T-helper 9 cell (primary cell): ENCODE data around the gene BCL11A.

Source experiments
- DNase-seq: peaks from one replicate; pipeline ENCODE4 v3.0.0-alpha.2; 2020

BCL11A gene

GRCh38 chr2:60481257-60481656 is 72.2 kb downstream of the BCL11A start:
- DNase-seq = no peak

- no peak for DNase-seq
These were observed 73.2 kb downstream of the BCL11A start for GRCh38 chr2:60480089-60480773.

DNA sequence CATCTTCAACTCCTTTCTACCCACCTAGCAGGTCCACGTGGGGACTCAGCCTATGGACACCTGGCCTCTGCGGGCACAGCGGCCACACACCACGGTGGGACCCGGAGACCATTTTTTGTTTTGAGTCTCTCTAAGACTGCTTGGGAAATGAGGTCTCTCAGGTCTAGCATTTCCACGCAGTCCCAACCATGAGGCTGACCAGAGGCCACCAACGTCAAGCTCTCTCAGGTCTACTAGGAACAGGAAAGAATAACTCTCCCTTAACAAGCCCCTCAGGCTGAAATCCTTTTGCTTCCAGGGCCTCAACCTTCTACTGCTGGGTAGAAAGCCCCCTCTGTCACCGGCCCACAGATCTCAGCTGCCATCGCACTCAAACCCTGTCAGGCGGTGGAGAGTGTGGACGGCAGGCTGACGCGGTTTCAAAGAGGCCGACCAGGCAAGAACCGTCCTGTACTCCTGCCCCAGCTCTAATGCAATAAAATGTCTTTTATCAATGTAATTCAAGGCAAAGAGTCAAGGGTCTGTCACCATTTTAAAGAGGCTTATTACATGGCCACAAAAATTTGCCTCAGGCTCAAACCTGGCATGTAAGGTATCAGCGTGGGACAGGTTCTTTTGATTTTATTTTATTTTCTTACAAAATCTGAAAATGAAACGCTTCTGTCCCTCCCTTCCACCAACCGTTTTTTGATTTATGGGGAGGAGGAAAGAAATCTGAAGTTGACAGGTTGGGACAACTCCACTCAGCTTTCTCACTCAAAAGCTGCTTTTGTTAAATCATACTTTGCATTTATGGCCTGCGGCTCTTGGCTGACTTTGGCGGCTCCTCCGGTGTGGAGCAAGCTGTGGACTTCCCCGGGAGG is 74.0 kb downstream of the BCL11A start:
- no peak for DNase-seq

- DNase-seq = no peak
These were observed 74.8 kb downstream of the BCL11A start for GRCh38 chr2:60478660-60479059.

DNA sequence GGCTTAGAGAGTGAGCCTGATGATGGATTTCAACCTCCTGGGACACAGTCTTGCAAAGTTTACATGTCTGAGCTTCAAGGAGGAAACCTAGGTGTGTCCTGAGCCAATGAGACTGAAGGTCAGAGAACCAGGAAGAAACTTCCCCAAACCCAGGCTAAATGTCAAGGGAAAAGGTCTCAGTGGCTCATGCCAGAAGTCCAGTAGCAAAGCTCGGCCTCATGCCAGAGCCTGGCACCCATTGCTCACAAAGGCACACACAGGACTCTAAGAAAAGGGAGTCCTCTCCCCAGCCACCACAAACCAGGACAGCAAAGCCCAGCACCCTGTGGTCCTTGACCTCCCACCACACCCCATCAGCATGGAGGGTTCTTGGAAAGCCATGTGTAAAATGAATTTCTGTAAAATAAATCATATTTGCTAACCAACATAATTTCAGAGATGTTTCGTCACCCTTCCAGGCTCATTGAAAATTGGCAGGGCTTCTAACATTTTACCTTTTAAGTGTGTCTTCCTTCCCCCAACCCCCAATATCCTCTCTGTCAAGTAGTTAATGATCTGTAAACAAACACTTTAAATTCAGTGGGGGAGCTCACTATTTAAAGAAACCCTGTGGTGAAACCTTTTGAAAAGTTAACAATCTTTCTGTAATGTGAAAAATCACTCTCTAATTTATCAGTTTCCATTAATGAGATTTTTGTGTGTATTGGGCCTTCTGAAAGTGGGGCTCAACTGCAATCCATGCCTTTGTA is 77.1 kb downstream of the BCL11A start:
- no peak for DNase-seq

GRCh38 chr2:60475123-60475830 is 78.2 kb downstream of the BCL11A start:
- DNase-seq = no peak

DNA sequence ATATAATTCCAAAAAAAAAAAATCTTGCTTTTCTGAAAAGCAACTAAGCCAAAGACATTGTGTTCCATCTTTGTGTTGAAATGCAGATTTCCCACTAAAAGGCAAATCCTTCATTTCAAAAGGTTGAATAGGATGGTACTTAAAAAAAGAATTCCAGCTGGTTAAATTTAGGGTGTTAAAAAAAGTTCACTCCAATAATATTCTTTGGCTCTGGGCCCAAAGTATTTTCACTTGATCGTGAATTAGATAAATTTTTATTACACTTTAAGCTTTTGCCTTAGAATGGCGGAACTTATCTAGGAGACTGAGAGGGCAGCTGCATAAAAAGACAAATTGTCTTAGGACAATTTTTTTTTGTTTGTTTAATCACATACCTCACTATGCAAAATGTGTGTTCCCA is 79.2 kb downstream of the BCL11A start:
- no peak for DNase-seq

DNA sequence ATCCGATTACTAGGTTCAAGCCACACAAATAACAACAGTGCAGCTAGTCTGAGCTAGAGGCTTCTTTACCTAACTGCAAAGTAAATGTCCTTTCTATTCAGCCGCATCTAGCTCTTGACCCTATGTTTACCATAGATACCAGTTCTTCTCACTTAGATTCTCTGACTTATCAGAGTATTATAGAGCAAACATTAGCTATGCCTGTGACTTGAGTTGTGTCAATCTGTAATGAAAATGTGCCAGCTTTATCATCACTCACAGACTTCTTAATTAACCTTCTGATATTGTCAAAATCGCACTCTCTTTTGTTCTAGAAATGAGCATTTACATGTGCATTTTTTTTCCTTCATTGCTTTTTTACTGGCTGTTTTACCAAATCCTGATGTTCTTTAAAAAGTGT is 79.9 kb downstream of the BCL11A start:
- DNase-seq = no peak

GRCh38 chr2:60472663-60473289 is 80.7 kb downstream of the BCL11A start:
- DNase-seq = no peak

DNA sequence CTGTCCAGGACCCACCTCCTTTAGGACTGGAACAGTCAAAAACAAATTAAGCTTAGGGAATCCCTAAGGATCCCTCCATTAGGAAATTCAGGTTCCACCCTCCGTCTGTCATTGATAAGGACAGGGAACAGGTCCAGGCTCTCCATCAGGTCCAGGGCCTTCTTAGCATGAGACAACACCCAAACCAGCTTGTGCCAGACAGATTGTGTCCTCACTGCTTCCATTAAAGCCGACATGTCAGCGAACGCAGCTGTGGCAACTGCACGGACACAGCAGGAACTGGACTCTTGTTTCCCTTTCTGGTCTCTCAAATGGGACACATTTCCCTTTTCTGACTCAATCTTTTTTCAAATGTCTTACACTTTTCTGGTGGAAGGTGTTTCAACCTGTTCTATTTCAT is 81.4 kb downstream of the BCL11A start:
- no peak for DNase-seq

DNA sequence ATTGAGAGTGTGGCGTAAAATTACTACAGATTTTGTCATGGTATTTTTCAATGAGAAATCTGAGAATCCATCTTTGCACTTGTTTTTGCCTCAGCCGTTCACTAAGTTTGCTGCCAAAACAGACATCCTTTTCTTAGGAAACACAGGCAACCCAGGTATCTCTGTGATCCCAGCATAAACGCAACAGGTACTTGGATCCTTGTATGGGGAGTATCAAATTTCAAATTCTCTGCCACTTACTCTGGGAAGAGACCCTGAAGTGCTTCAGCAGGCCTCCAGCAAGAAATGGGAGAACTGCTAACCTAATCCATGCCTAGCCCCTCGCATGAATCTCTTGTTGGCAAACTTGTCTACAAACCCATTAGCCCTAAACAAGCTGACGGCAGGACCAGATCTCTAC is 83.1 kb downstream of the BCL11A start:
- no peak for DNase-seq

GRCh38 chr2:60469536-60470317 is 83.7 kb downstream of the BCL11A start:
- DNase-seq = no peak

GRCh38 chr2:60468382-60469085 is 84.9 kb downstream of the BCL11A start:
- DNase-seq = no peak

GRCh38 chr2:60466161-60466702 is 87.2 kb downstream of the BCL11A start:
- DNase-seq = no peak

GRCh38 chr2:60465736-60466135 is 87.7 kb downstream of the BCL11A start:
- no peak for DNase-seq

DNA sequence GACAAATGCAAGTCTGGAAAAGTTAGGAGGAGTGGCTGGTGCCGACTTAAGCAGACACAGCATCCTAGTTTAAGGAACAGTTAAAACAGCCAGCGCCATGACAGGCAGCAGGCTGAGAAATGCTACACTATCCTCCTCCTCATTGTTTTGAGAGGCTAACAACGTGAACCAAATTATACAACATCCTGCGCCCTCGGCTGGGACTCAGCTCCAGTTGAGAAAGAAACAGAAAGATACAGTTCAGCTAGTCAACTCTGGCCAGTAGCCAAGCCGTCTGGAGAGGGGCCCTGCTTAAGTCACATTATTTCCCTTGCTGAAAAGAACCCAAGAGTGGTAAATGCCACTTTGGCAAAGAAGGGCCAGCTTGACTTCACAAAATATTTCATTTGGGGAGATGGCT is 90.2 kb downstream of the BCL11A start:
- no peak for DNase-seq

GRCh38 chr2:60461421-60462108 is 91.9 kb downstream of the BCL11A start:
- DNase-seq = no peak

- no peak for DNase-seq
These were observed 92.7 kb downstream of the BCL11A start for GRCh38 chr2:60460577-60461420.

DNA sequence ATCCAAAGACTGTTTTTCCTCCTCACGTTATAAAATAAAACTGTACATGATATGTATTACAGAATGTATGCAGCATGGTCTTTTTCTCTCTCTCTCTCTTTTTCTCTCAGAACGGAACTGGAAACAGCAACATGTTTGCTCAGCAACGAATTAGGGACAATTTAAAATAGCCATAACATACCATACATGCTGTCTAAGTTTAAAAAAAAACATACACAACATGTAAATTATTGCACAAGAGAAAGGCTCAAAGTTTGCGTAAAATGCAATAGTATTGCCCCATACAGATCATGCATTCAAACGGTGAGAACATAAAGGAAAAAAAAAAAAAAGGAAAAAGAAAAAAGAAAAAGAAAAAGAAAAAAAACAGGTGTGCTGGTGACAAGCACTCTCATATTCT is 93.6 kb downstream of the BCL11A start:
- no peak for DNase-seq
